Femur (tissue), 1 donor: ENCODE results near the gene PIK3IP1.

Source experiments
- DNase-seq: peaks from one replicate; pipeline ENCODE4 v3.0.0-alpha.2; 2017

Gene PIK3IP1

DNA sequence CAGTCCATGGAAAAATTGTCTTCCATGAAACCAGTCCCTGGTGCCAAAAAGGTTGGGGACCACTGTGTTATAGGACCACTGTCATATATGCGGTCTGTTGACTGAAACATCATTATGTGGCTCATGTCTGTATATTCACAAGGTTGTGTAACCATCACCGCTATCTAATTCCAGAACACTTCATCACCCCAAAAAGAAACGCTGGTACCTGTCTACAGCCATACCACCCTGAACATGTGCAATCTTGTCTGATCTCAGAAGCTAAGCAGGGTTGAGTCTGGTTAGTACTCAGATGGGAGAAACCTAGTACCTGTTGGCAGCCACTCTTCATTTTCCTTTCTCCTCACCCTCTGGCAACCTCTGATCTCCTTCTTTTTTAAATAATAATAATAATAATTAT lies 12.9 kb upstream of the PIK3IP1 start:
- DNase-seq: no peak

DNA sequence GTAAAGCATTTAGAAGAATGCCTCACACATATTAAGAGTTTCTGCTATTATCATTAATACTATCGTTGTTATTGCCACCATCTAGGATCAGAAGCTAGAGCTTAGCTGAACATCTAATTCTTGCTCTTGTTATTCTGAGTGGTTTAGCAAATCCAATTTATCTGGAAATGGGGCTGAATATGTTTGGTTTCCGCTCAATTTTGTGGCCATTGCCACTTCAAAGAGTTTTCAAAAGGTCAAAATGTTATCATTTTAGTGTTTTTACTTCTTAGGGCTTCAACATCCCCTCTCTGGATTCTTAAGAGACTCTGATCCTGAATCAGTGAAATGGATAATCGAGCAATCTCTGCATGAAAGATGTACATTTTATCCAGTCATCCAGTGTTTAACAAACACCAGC lies 10.2 kb upstream of the PIK3IP1 start:
- DNase-seq: no peak

- DNase-seq: no peak
Observed at GRCh38 chr22:31302006-31302405, 9.7 kb upstream of the PIK3IP1 start.

- DNase-seq: no peak
Observed at GRCh38 chr22:31300896-31301295, 8.6 kb upstream of the PIK3IP1 start.

- no peak for DNase-seq
Observed at GRCh38 chr22:31295831-31296657, 3.8 kb upstream of the PIK3IP1 start.

- no peak for DNase-seq
Observed at GRCh38 chr22:31295360-31295759, 3.1 kb upstream of the PIK3IP1 start.

GRCh38 chr22:31291481-31292235 lies 630 bp downstream of the PIK3IP1 start:
- no peak for DNase-seq

- peak; percentile 94 for DNase-seq
Observed at GRCh38 chr22:31290494-31291471, 1.5 kb downstream of the PIK3IP1 start.

- no peak for DNase-seq
Observed at GRCh38 chr22:31289344-31289743, 2.9 kb downstream of the PIK3IP1 start.

- no peak for DNase-seq
Observed at GRCh38 chr22:31288496-31289240, 3.6 kb downstream of the PIK3IP1 start.

- DNase-seq: no peak
Observed at GRCh38 chr22:31287818-31288495, 4.3 kb downstream of the PIK3IP1 start.

- no peak for DNase-seq
Observed at GRCh38 chr22:31286360-31287255, 5.7 kb downstream of the PIK3IP1 start.

- DNase-seq: no peak
Observed at GRCh38 chr22:31284281-31285155, 7.8 kb downstream of the PIK3IP1 start.

- DNase-seq: no peak
Observed at GRCh38 chr22:31282748-31283468, 9.4 kb downstream of the PIK3IP1 start.

- no peak for DNase-seq
Observed at GRCh38 chr22:31281733-31282132, 10.6 kb downstream of the PIK3IP1 start.

GRCh38 chr22:31279821-31280505 lies 12.3 kb downstream of the PIK3IP1 start:
- no peak for DNase-seq

DNA sequence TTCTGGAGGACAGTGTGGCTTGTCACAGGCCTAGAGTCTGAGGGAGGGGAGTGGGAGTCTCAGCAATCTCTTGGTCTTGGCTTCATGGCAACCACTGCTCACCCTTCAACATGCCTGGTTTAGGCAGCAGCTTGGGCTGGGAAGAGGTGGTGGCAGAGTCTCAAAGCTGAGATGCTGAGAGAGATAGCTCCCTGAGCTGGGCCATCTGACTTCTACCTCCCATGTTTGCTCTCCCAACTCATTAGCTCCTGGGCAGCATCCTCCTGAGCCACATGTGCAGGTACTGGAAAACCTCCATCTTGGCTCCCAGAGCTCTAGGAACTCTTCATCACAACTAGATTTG lies 13.0 kb downstream of the PIK3IP1 start:
- DNase-seq: no peak

DNA sequence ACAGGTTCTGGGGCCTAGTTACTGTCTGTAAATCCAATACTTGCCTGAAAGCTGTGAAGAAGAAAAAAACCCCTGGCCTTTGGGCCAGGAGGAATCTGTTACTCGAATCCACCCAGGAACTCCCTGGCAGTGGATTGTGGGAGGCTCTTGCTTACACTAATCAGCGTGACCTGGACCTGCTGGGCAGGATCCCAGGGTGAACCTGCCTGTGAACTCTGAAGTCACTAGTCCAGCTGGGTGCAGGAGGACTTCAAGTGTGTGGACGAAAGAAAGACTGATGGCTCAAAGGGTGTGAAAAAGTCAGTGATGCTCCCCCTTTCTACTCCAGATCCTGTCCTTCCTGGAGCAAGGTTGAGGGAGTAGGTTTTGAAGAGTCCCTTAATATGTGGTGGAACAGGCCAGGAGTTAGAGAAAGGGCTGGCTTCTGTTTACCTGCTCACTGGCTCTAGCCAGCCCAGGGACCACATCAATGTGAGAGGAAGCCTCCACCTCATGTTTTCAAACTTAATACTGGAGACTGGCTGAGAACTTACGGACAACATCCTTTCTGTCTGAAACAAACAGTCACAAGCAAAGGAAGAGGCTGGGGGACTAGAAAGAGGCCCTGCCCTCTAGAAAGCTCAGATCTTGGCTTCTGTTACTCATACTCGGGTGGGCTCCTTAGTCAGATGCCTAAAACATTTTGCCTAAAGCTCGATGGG lies 13.5 kb downstream of the PIK3IP1 start:
- DNase-seq: no peak
